ENCODE data around the gene SPDYE2.
"Not testable (repeated sequence)": the region's sequence is repeated elsewhere in the genome, so short reads cannot be mapped to it uniquely, and the experiment has no call there.

DNA sequence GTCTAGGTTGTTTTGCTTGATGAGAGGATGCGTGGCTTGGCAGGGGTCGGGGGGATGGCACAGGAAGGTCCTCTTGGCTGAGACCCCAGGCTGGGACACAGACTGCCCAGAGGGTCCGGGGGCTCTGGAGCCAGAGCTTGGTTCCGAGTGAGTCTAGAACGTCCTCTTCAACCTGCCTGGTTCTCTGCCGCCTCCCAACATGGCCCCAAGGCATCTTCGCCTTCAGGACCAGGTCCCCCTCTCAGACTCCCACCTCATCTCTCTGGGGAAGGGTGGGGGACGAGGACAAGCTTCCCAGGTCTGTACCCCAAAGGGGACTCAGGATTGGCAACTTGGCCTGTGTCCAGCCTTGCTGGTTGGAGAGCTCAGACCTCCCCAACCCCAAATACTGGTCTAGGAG is 8.9 kb upstream of the SPDYE2 start:
- TF ChIP-seq, protein P1, sequence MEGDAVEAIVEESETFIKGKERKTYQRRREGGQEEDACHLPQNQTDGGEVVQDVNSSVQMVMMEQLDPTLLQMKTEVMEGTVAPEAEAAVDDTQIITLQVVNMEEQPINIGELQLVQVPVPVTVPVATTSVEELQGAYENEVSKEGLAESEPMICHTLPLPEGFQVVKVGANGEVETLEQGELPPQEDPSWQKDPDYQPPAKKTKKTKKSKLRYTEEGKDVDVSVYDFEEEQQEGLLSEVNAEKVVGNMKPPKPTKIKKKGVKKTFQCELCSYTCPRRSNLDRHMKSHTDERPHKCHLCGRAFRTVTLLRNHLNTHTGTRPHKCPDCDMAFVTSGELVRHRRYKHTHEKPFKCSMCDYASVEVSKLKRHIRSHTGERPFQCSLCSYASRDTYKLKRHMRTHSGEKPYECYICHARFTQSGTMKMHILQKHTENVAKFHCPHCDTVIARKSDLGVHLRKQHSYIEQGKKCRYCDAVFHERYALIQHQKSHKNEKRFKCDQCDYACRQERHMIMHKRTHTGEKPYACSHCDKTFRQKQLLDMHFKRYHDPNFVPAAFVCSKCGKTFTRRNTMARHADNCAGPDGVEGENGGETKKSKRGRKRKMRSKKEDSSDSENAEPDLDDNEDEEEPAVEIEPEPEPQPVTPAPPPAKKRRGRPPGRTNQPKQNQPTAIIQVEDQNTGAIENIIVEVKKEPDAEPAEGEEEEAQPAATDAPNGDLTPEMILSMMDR (IDR thresholded peaks at IDR 0.05; ENCODE audit: low read depth, low read length, missing input control): not testable (repeated sequence)
- not testable (repeated sequence) for TF ChIP-seq JUND (IDR thresholded peaks at IDR 0.05); TAF1 (conservative IDR thresholded peaks at IDR 0.05); SP1 (IDR thresholded peaks at IDR 0.05); RAD21 (IDR thresholded peaks at IDR 0.05); FOXA1 (IDR thresholded peaks at IDR 0.05)
- TF ChIP-seq, protein P2, sequence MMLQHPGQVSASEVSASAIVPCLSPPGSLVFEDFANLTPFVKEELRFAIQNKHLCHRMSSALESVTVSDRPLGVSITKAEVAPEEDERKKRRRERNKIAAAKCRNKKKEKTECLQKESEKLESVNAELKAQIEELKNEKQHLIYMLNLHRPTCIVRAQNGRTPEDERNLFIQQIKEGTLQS (IDR thresholded peaks at IDR 0.05): not testable (repeated sequence)
